ENCODE measurements around the gene OMA1. TPM values are rescaled to one million over a fixed set of nuclear protein-coding genes. Genes with fewer than 3 reads are reported as not detected.

The OMA1 gene
- total and polyA plus RNA-seq, 7 donors = 8.2 to 30.4 (median 18.0) TPM

GRCh38 chr1:58443986-58444868 lies 102.3 kb downstream of the OMA1 start:
- Histone ChIP-seq H3K27ac (no peak overlapping the region), H3K9me3 (no peaks in the 10 kb centered on the region), H3K4me1 (no peaks in the 10 kb centered on the region), H3K4me3 (no peak overlapping the region), H3K36me3 (ENCODE audit: insufficient read depth in 1 of 2, low read depth in 1 of 2) (no peaks in the 10 kb centered on the region), H3K27me3 (ENCODE audit: insufficient read depth in 3 of 3, low read length in 2 of 3) (no peaks in the 10 kb centered on the region)
- DNase-seq (no peak), ATAC-seq (no peak)
- WGBS, 3 donors = 69 to 77% (median 75%) methylated on average over 4 of the region's 4 CpGs
- intact Hi-C loops (cut with DNase I) = no loop called here
- TF ChIP-seq CTCF (IDR thresholded peaks at IDR 0.05) = no peak

- Histone ChIP-seq H3K4me3 (no peak overlapping the region), H3K36me3 (ENCODE audit: insufficient read depth in 1 of 2, low read depth in 1 of 2) (no peaks in the 10 kb centered on the region), H3K27ac (no peak overlapping the region), H3K27me3 (ENCODE audit: insufficient read depth in 3 of 3, low read length in 2 of 3) (no peaks in the 10 kb centered on the region), H3K9me3 (no peaks in the 10 kb centered on the region), H3K4me1 (no peaks in the 10 kb centered on the region)
- ATAC-seq = no peak
- 92 to 98% (median 92%) methylated on average over 6 of the region's 6 CpGs for WGBS, 3 donors
- no peak for TF ChIP-seq CTCF (IDR thresholded peaks at IDR 0.05)
- intact Hi-C loops (cut with DNase I) = no loop called here
- no peak for DNase-seq
Observed at GRCh38 chr1:58442114-58442513, 104.4 kb downstream of the OMA1 start.

- ATAC-seq = no peak
- no peak overlapping the region for H3K27ac ChIP-seq
- DNase-seq = no peak
- H3K4me1 ChIP-seq = no peaks in the 10 kb centered on the region
- H3K27me3 ChIP-seq (ENCODE audit: insufficient read depth in 3 of 3, low read length in 2 of 3) = no peaks in the 10 kb centered on the region
- intact Hi-C loops (cut with DNase I) = no loop called here
- no peaks in the 10 kb centered on the region for H3K9me3 ChIP-seq
- no peak for TF ChIP-seq CTCF (IDR thresholded peaks at IDR 0.05)
- WGBS, 3 donors = 71 to 81% (median 72%) methylated on average over 10 of the region's 10 CpGs
- H3K36me3 ChIP-seq (ENCODE audit: insufficient read depth in 1 of 2, low read depth in 1 of 2) = no peaks in the 10 kb centered on the region
- no peak overlapping the region for H3K4me3 ChIP-seq
Observed at GRCh38 chr1:58441699-58442098, 104.8 kb downstream of the OMA1 start.

GRCh38 chr1:58440696-58441095 lies 105.8 kb downstream of the OMA1 start:
- Histone ChIP-seq H3K27ac (no peak overlapping the region), H3K4me3 (no peak overlapping the region), H3K27me3 (ENCODE audit: insufficient read depth in 3 of 3, low read length in 2 of 3) (no peaks in the 10 kb centered on the region), H3K4me1 (no peaks in the 10 kb centered on the region), H3K9me3 (no peaks in the 10 kb centered on the region), H3K36me3 (ENCODE audit: insufficient read depth in 1 of 2, low read depth in 1 of 2) (no peaks in the 10 kb centered on the region)
- DNase-seq (no peak), ATAC-seq (no peak)
- 67 to 89% (median 74%) methylated on average over 5 of the region's 5 CpGs for WGBS, 3 donors
- TF ChIP-seq CTCF (IDR thresholded peaks at IDR 0.05) = no peak
- intact Hi-C loops (cut with DNase I) = no loop called here
